Measurements from ENCODE around the gene GNLY. TPM values are rescaled to one million over a fixed set of nuclear protein-coding genes. Genes with fewer than 3 reads are reported as not detected.

The GNLY gene
- total and polyA plus RNA-seq, 2 of the 4 experiments (the other 2 are of a cell fraction) = not detected

DNA sequence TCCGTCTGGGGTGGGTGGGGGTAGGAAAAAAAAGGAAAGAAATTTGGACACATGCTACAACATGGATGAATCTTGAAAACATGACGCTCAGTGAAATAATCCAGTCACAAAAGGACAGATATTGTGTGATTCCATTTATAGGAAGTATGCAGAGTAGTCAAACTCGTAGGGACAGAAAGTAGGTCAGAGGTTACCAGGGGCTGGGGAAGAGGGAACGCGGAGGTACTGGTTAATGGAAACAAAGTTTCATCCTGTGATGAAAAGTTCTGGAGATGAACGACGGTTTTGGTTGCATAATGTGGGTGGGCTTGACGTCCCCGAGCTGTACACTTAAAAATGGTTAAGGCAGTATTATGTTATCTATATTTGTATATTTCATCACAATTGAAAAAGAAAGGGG is 21.7 kb upstream of the GNLY start:
- H2BK5ac ChIP-seq (ENCODE audit: low read depth, low read length, poor library complexity, severe bottlenecking) = no peak overlapping the region
- no TSS peak for BruUV-seq (replicated peaks)
- WGBS, 2 experiments (ENCODE audit: extremely low coverage in 2 of 2, insufficient read length in 1 of 2) = 58% methylated on average over 5 of the region's 9 CpGs; no CpG with 5 or more reads in 1 of the 2 experiments
- H3K27me3 ChIP-seq (ENCODE audit: control insufficient read depth, insufficient read depth, low read length) = peaks cover 5% of the 10 kb centered on the region
- no peak overlapping the region for H4K8ac ChIP-seq (ENCODE audit: low read depth in 2 of 2, low read length in 2 of 2)
- ChIA-PET CTCF (no interaction called here), POLR2A (ENCODE audit: unreplicated experiment) (no interaction called here)
- in situ Hi-C loops (cut with MboI; ENCODE audit: low sequenced_read_pairs) (no loop called here), dilution Hi-C loops (cut with HindIII; ENCODE audit: low sequenced_read_pairs, unreplicated experiment) (no loop called here), intact Hi-C loops (cut with micrococcal nuclease) (no loop called here)
- H2BK15ac ChIP-seq (ENCODE audit: low read depth, low read length) = no peak overlapping the region
- H4K91ac ChIP-seq (ENCODE audit: insufficient read depth, low read depth, low read length) = no peak overlapping the region
- H3K9me1 ChIP-seq (ENCODE audit: insufficient read depth, low read length) = no peaks in the 10 kb centered on the region
- no peak overlapping the region for H3K4me2 ChIP-seq (ENCODE audit: low read depth, low read length)
- no peak overlapping the region for H2AK5ac ChIP-seq (ENCODE audit: low read depth, low read length)
- ATAC-seq (ENCODE audit: low read depth) = no peak
- no peak overlapping the region for H3K9ac ChIP-seq (ENCODE audit: low read depth, low read length)
- no peak overlapping the region for H4K5ac ChIP-seq (ENCODE audit: low read depth, low read length)
- peaks cover 2% of the 10 kb centered on the region; the same call in 1 of the 2 replicates for H3K4me1 ChIP-seq (ENCODE audit: control insufficient read depth, insufficient read depth, low read length)
- H2AFZ ChIP-seq (replicated peaks; ENCODE audit: low read length, poor library complexity) = no peak overlapping the region
- H2BK120ac ChIP-seq (ENCODE audit: low read depth, low read length) = no peak overlapping the region
- no peak overlapping the region for H3K4me3 ChIP-seq (ENCODE audit: insufficient read depth, low read depth, low read length)
- no peak for DNase-seq
- no peaks in the 10 kb centered on the region for H3K36me3 ChIP-seq (ENCODE audit: control insufficient read depth, insufficient read depth, low read length)
- H3K4ac ChIP-seq (ENCODE audit: low read depth, low read length) = no peak overlapping the region
- H3K56ac ChIP-seq (ENCODE audit: extremely low read depth, insufficient read depth, low read length) = no peak overlapping the region
- no peak overlapping the region for H3K23ac ChIP-seq (ENCODE audit: low read depth, low read length)
- no peak overlapping the region for H2BK20ac ChIP-seq (ENCODE audit: low read depth, low read length)
- H3K14ac ChIP-seq (replicated peaks; ENCODE audit: low read depth, low read length) = no peak overlapping the region
- no peak overlapping the region for H3K27ac ChIP-seq (ENCODE audit: insufficient read depth, low read length)
- H3K9me3 ChIP-seq (ENCODE audit: control insufficient read depth, insufficient read depth, low read length) = no peaks in the 10 kb centered on the region
- no peaks in the 10 kb centered on the region for H3K79me1 ChIP-seq (ENCODE audit: low read depth in 1 of 2, low read length in 2 of 2)
- no peak overlapping the region for H2AK9ac ChIP-seq (replicated peaks; ENCODE audit: low read depth, low read length, poor library complexity)
- TF ChIP-seq CEBPB (IDR thresholded peaks at IDR 0.05; ENCODE audit: low read depth, low read length) (no peak), SMC3 (IDR thresholded peaks at IDR 0.05; ENCODE audit: low read depth, low read length) (no peak), MAFK (IDR thresholded peaks at IDR 0.05; ENCODE audit: low read depth, low read length) (no peak), FOS (IDR thresholded peaks at IDR 0.05; ENCODE audit: low read depth, low read length) (no peak), USF2 (IDR thresholded peaks at IDR 0.05; ENCODE audit: low read depth, low read length) (no peak), CHD1 (IDR thresholded peaks at IDR 0.05; ENCODE audit: low read depth, low read length) (no peak), NFE2L2 (IDR thresholded peaks at IDR 0.05; ENCODE audit: low read depth, low read length) (no peak), RFX5 (IDR thresholded peaks at IDR 0.05; ENCODE audit: low read depth, low read length) (no peak), POLR2A (IDR thresholded peaks at IDR 0.05; ENCODE audit: low read depth, low read length) (no peak), RAD21 (IDR thresholded peaks at IDR 0.05; ENCODE audit: low read length) (no peak), MAZ (IDR thresholded peaks at IDR 0.05; ENCODE audit: borderline replicate concordance, low read depth, low read length) (no peak), BHLHE40 (IDR thresholded peaks at IDR 0.05; ENCODE audit: low read depth, low read length) (no peak), RCOR1 (IDR thresholded peaks at IDR 0.05; ENCODE audit: insufficient replicate concordance, low read length) (no peak), MXI1 (IDR thresholded peaks at IDR 0.05; ENCODE audit: borderline replicate concordance, low read depth, low read length) (no peak)
- TF ChIP-seq, protein P1, sequence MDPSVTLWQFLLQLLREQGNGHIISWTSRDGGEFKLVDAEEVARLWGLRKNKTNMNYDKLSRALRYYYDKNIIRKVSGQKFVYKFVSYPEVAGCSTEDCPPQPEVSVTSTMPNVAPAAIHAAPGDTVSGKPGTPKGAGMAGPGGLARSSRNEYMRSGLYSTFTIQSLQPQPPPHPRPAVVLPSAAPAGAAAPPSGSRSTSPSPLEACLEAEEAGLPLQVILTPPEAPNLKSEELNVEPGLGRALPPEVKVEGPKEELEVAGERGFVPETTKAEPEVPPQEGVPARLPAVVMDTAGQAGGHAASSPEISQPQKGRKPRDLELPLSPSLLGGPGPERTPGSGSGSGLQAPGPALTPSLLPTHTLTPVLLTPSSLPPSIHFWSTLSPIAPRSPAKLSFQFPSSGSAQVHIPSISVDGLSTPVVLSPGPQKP (IDR thresholded peaks at IDR 0.05; ENCODE audit: borderline replicate concordance, low read depth, low read length) = no peak
- TF ChIP-seq, protein P2, sequence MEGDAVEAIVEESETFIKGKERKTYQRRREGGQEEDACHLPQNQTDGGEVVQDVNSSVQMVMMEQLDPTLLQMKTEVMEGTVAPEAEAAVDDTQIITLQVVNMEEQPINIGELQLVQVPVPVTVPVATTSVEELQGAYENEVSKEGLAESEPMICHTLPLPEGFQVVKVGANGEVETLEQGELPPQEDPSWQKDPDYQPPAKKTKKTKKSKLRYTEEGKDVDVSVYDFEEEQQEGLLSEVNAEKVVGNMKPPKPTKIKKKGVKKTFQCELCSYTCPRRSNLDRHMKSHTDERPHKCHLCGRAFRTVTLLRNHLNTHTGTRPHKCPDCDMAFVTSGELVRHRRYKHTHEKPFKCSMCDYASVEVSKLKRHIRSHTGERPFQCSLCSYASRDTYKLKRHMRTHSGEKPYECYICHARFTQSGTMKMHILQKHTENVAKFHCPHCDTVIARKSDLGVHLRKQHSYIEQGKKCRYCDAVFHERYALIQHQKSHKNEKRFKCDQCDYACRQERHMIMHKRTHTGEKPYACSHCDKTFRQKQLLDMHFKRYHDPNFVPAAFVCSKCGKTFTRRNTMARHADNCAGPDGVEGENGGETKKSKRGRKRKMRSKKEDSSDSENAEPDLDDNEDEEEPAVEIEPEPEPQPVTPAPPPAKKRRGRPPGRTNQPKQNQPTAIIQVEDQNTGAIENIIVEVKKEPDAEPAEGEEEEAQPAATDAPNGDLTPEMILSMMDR (conservative IDR thresholded peaks at IDR 0.05; ENCODE audit: low read depth, low read length) = no peak
- no peak overlapping the region for H3K18ac ChIP-seq (ENCODE audit: low read depth, low read length)
- no peaks in the 10 kb centered on the region for H4K20me1 ChIP-seq (ENCODE audit: insufficient read depth, low read length)

Data from IMR-90 (cell line).